Neutrophil (primary cell): Measurements from ENCODE around the gene TFEB.
A peak's percentile ranks its signal among the peaks of the same experiment; 100 is the strongest.

Source experiments
- H3K27ac ChIP-seq: fragments of 200-600 bp; sonication (generic); 2 replicates; pipeline ENCODE4 v1.5.1; 2016; ENCODE audit warnings: mild to moderate bottlenecking, moderate library complexity
- H3K27me3 ChIP-seq: fragments of 200-600 bp; sonication (generic); 2 replicates; pipeline ENCODE4 v1.6.0; 2016; ENCODE audit warnings: mild to moderate bottlenecking
- H3K36me3 ChIP-seq: fragments of 200-600 bp; sonication (generic); 2 replicates; pipeline ENCODE4 v1.5.1; 2017
- H3K4me1 ChIP-seq, 2 experiments: fragments of 200-600 bp in 1 of 2; sonication (generic) in 1 of 2; 1 replicate in 1 of 2; 2 replicates in 1 of 2; pipeline versions ENCODE4 v1.5.1 to v1.6.1; 2013 to 2016; ENCODE audit warnings: low read depth in 1 of 2, low read length in 1 of 2, mild to moderate bottlenecking in 1 of 2, moderate library complexity in 1 of 2; ENCODE audit not compliant: control insufficient read depth in 1 of 2, insufficient read depth in 1 of 2
- H3K4me3 ChIP-seq, 2 experiments: fragments of 200-600 bp in 1 of 2; sonication (generic) in 1 of 2; 1 replicate in 1 of 2; 2 replicates in 1 of 2; pipeline ENCODE4 v1.5.1; 2013 to 2016; ENCODE audit warnings: low read depth in 1 of 2, low read length in 1 of 2, mild to moderate bottlenecking in 1 of 2, moderate library complexity in 1 of 2
- H3K9me3 ChIP-seq: fragments of 200-600 bp; sonication (generic); 2 replicates; pipeline ENCODE4 v1.5.1; 2016
- CTCF ChIP-seq: fragments of 200-600 bp; sonication (generic); IDR thresholded peaks from 2 replicates; pipeline ENCODE4 v1.5.1; 2016; ENCODE audit warnings: antibody characterized with exemption

Gene TFEB

GRCh38 chr6:41683523-41684310 lies 51.7 kb downstream of the TFEB start:
- Histone ChIP-seq H3K27me3 (peaks cover 10% of the 10 kb centered on the region), H3K27ac (peak overlapping the region; percentile 18), H3K36me3 (peaks cover 52% of the 10 kb centered on the region), H3K4me3 (peak overlapping the region; percentile 46 to 66), H3K9me3 (no peaks in the 10 kb centered on the region), H3K4me1 (peaks cover 20% of the 10 kb centered on the region in 2 experiments)
- peak; percentile 84 for TF ChIP-seq CTCF

DNA sequence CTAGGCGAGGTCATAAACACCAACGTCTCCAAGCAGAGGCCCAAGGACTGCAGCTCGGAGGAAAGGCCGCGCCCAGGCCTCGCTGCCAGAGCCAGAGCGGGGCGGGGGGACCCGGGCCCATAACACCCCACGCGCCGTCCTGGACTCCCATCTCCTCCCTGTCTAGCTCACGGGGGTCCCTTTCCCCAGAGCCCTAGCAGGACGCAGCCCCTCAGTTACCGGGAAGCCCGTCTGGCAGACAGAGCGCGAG lies 52.2 kb downstream of the TFEB start:
- H3K4me1 ChIP-seq, result peaks cover 20% of the 10 kb centered on the region in 2 experiments
- H3K36me3 ChIP-seq, result peaks cover 47% of the 10 kb centered on the region
- H3K4me3 ChIP-seq, result peak overlapping the region; percentile 46 to 66
- peak overlapping the region; percentile 18 for H3K27ac ChIP-seq
- peaks cover 10% of the 10 kb centered on the region for H3K27me3 ChIP-seq
- H3K9me3 ChIP-seq, result no peaks in the 10 kb centered on the region
- TF ChIP-seq CTCF, result no peak

DNA sequence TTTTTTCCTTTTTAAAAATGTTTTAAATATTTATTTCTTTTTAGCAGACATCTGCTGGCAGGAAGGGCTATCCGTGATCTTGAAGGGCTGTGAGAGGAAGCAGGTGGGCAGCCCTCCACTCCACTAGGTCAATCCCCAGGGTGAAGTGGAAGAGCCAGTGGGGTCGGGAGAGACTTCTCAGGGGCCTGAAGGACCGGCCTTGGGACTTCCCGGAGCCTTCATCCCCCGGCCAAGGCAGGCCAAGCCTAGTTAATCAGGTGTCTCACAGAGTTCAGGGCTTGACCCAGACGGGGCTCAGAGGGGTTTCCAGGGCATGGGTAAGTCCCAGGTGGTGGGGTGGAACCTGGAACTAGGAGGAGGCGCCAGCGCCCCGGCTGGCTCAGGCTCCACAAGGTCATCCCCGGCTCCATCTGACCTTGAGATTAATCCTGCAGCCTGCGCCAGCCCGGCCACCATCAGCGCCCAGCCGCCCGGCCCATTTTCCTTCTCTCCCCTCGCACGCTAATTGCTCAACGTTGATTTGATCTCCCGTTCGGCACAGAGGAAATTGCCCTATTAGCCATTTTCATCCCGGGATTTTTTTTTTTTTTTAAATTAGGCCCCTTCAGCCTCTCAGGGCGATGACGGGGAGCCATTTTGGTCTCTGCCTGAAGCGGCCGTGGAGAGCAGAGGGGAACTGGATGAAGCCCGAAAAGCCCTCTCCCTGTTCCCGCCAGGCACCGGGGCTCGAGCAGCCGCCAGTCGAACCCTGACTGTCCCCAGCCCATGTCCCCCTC lies 52.7 kb downstream of the TFEB start:
- Histone ChIP-seq H3K4me1 (peaks cover 20% of the 10 kb centered on the region in 2 experiments), H3K4me3 (peak overlapping the region; percentile 46 to 66), H3K27me3 (peaks cover 10% of the 10 kb centered on the region), H3K9me3 (no peaks in the 10 kb centered on the region), H3K27ac (peak overlapping the region; percentile 18), H3K36me3 (peaks cover 42% of the 10 kb centered on the region)
- no peak for TF ChIP-seq CTCF

DNA sequence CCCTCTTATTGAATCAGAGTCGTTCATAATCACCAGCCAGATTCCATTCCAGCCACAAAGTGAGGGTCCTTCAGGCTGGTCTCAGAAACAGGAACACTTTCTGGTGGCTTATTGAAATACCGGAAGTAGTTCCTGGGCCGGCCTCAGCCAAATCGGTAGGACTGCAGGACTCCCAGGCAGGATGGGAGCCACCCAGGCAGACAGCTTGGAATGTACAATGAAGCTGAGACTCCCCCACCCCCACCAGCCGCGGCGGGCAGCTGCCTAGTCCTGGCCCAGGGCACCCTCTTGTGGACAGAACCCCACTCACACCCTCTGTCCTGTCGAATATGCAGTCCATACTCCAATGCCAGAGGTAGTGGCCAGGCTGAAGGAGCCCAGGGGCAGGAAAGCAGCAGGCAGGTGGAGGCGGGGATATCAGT lies 53.3 kb downstream of the TFEB start:
- Histone ChIP-seq H3K27ac (no peak overlapping the region), H3K4me3 (peak overlapping the region in 1 of 2 experiments; percentile 66), H3K4me1 (peaks cover 20% of the 10 kb centered on the region in 2 experiments), H3K36me3 (peaks cover 36% of the 10 kb centered on the region), H3K27me3 (peaks cover 12% of the 10 kb centered on the region), H3K9me3 (no peaks in the 10 kb centered on the region)
- peak; percentile 24 for TF ChIP-seq CTCF

- no peak for TF ChIP-seq CTCF
- Histone ChIP-seq H3K27me3 (peaks cover 20% of the 10 kb centered on the region), H3K27ac (no peak overlapping the region), H3K9me3 (no peaks in the 10 kb centered on the region), H3K4me3 (no peak overlapping the region), H3K36me3 (peaks cover 19% of the 10 kb centered on the region), H3K4me1 (peaks cover 20% of the 10 kb centered on the region in 2 experiments)
These were observed 55.0 kb downstream of the TFEB start for GRCh38 chr6:41680182-41680965.
